ENCODE results near the gene CCNB1IP1.
"Not testable (repeated sequence)": the region's sequence is repeated elsewhere in the genome, so short reads cannot be mapped to it uniquely, and the experiment has no call there.

The CCNB1IP1 gene

GRCh38 chr14:20332431-20332787, 670 bp downstream of the CCNB1IP1 start:
- DNase-seq (ENCODE audit: low read depth), result peak; percentile 19

- DNase-seq (ENCODE audit: low read depth), result no peak
These were observed 1.9 kb downstream of the CCNB1IP1 start for GRCh38 chr14:20331053-20331613.

- no peak for DNase-seq (ENCODE audit: low read depth)
These were observed 3.7 kb downstream of the CCNB1IP1 start for GRCh38 chr14:20329355-20329754.

- DNase-seq (ENCODE audit: low read depth), result no peak
These were observed 4.4 kb downstream of the CCNB1IP1 start for GRCh38 chr14:20328705-20329104.

- peak; percentile 75 for DNase-seq (ENCODE audit: low read depth)
These were observed 5.8 kb downstream of the CCNB1IP1 start for GRCh38 chr14:20327005-20327869.

- no peak for DNase-seq (ENCODE audit: low read depth)
These were observed 15.4 kb downstream of the CCNB1IP1 start for GRCh38 chr14:20317720-20318119.

GRCh38 chr14:20314026-20314425, 19.1 kb downstream of the CCNB1IP1 start:
- no peak for DNase-seq (ENCODE audit: low read depth)

- DNase-seq (ENCODE audit: low read depth), result no peak
These were observed 27.0 kb downstream of the CCNB1IP1 start for GRCh38 chr14:20306079-20306423.

- peak; percentile 85 for DNase-seq (ENCODE audit: low read depth)
These were observed 27.6 kb downstream of the CCNB1IP1 start, which contains the start of gene TTC5 for GRCh38 chr14:20305265-20306078. TSS of gene TTC5 (minus strand) at chr14:20305951. CDS start at chr14:20305937, 14 bp downstream.

GRCh38 chr14:20302042-20302755, 30.9 kb downstream of the CCNB1IP1 start:
- peak; percentile 64 for DNase-seq (ENCODE audit: low read depth)

GRCh38 chr14:20295067-20295466, 38.0 kb downstream of the CCNB1IP1 start:
- DNase-seq (ENCODE audit: low read depth), result no peak

- no peak for DNase-seq (ENCODE audit: low read depth)
These were observed 38.4 kb downstream of the CCNB1IP1 start for GRCh38 chr14:20294636-20295035.

GRCh38 chr14:20281998-20282397, 51.1 kb downstream of the CCNB1IP1 start:
- not testable (repeated sequence) for DNase-seq (ENCODE audit: low read depth)

- not testable (repeated sequence) for DNase-seq (ENCODE audit: low read depth)
These were observed 52.8 kb downstream of the CCNB1IP1 start for GRCh38 chr14:20280265-20280664.

GRCh38 chr14:20278414-20278813, 54.7 kb downstream of the CCNB1IP1 start:
- peak; percentile 41 for DNase-seq (ENCODE audit: low read depth)

- no peak for DNase-seq (ENCODE audit: low read depth)
These were observed 55.7 kb downstream of the CCNB1IP1 start for GRCh38 chr14:20277409-20277808.

- no peak for DNase-seq (ENCODE audit: low read depth)
These were observed 59.0 kb downstream of the CCNB1IP1 start for GRCh38 chr14:20274062-20274461.

- peak; percentile 71 for DNase-seq (ENCODE audit: low read depth)
These were observed 68.7 kb downstream of the CCNB1IP1 start for GRCh38 chr14:20264361-20264760.

GRCh38 chr14:20262642-20263128, 70.4 kb downstream of the CCNB1IP1 start:
- DNase-seq (ENCODE audit: low read depth), result peak; percentile 92
